HG02884 (cell line): ENCODE measurements around the gene NEK5.
"Not testable (repeated sequence)": the region's sequence is repeated elsewhere in the genome, so short reads cannot be mapped to it uniquely, and the experiment has no call there.

ENCODE experiments used
- ATAC-seq: cut with Tn5 transposase; IDR thresholded peaks from one replicate; pipeline ENCODE4 v1.9.1; 2021; ENCODE audit warnings: mild to moderate bottlenecking, moderate library complexity; ENCODE audit not compliant: unreplicated experiment

Gene NEK5

DNA sequence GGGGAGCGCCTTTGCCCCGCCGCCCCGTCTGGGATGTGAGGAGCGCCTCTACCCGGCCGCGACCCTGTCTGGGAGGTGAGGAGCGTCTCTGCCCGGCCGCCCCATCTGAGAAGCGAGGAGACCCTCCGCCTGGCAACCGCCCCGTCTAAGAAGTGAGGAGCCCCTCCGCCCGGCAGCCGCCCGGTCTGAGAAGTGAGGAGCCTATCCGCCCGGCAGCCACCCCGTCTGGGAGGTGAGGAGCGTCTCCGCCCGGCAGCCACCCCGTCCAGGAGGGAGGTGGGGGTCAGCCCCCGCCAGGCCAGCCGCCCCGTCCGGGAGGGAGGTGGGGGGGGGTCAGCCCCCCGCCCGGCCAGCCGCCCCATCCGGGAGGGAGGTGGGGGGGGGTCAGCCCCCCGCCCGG, 49.0 kb downstream of the NEK5 start:
- ATAC-seq = not testable (repeated sequence)

DNA sequence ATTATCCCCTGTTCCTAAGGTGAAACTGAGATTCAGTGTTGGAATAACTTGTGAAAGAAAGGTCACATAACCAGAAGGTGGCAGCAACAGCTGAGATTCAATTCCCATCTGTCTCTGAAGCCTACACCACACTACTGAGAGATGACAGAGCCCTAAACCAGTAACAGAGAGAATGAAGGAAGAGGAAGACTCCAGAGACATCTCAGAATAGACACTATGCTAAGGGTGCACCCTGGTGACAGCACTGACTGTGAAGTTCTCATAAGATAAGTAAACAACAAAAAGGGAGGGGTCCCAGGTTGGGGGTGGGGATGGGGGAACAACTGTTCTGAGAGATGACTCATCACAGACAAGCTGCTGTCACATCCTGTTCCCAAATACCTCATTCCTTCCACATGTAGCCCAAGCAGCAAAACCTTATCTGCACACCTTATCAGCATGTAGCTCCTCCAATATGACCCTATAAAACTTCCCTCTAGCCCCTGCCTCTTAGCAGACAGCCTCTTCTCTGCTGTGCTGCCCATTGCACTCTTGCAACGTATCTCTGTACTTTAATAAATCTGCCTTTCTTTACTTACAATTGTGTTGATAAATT, 57.8 kb downstream of the NEK5 start:
- no peak for ATAC-seq

DNA sequence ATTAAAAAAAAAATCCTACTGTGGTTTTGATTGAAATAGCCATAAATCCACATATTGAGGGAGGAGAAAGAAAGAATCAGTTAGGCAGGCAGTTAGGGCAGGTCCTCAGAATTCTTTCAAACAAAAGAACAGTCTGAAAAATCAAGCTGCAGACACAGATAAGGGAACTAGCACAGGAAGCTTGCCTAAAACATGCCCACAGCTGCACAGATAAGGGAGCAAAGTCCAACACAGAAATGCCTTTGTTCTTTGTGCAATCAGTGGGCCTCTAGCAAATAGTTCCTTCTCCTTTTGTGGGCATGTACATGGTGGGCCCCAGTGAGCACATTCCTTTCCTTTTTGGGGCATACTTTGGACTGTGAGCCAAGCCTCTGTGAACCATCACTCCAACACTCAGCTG, 61.6 kb downstream of the NEK5 start:
- no peak for ATAC-seq

DNA sequence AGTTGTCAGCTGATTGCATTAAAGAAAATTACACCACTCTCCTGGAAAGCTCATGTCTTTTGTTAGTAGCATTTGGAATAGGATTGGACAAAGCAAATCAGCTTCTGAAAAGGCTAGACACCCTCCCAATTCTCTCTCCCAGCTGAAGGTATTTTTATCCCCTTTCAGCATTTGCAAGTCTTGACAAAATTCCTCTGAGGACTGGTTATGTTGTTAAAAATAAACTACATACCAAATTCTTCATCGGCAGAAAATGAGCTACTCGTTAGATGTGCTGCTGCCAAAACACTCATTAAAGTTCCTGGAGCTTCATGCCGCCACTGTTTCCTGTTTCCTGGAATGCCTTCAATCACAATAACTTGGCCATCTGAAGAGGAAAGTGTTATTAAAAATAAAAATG, 67.3 kb downstream of the NEK5 start:
- ATAC-seq = no peak

DNA sequence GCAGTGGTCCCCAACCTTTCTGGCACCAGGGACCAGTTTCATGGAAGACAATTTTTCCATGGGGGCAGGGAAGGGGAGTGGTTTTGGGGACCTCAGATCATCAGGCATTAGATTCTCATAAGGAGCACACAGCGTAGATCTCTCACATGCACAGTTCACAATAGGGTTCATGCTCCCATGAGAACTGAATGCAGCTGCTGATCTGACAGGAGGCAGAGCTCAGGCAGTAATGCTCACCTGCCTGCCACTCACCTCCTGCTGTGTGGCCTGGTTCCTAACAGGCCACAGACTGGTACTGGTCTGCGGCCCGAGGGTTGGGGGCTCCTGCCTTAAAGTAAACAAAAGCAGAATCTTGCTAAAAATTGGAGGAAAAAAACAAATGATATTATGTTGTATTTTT, 67.8 kb downstream of the NEK5 start:
- ATAC-seq = not testable (repeated sequence)

DNA sequence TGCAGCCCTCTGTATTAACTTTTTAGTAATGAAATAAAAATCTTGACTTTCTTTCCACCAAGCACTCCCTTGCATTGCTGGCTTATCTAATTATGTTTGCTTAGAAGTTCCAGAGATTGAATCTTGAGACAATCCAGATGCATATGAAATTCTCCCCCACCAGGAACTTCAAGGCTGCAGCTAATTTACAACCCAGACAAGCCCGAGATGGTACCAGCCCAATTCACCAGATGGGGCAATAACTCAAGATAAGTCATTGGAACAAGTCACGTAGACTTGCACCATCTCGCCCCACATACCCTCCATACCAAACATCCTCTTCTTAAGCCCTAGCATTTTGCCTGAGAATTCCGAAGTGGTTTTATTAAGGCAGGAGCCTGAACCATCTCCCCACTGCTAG, 75.4 kb downstream of the NEK5 start:
- ATAC-seq = no peak

DNA sequence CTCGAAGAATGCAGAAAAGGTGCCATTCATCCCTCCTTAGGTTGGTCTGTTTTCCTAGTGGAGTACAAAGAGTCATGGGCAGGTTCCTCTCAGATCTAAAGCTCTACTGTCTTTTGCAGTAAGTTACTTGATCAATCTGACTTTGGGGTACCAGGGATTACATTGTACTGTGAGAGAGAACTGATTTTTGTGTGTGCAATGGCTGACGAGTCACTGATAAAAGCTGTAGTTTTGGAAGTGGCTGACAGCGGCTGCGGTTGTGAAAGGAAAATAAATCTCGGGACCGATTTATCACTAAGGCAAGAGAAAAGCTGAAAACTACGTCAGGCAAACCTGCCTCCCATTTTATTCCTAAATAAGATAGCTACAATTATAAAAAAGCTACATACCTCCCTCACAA, 77.5 kb downstream of the NEK5 start:
- ATAC-seq = no peak

DNA sequence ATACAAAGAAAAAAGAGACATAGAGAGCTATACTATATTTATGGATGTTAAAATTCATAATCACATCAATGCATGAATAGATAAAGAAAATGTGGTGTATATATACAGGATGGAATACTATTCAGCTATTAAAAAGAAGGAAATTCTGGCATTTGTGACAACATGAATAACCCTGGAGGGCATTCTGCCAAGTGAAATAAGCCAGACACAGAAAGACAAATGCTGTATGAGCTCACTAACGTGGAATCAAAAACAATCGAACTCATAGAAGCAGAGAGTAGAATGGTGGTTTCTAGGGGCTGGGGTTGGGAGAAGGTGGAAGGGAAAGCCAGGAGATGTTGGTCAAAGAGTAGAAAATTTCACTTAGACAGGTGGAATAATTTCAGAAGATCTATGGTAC, 80.4 kb downstream of the NEK5 start:
- ATAC-seq = no peak

DNA sequence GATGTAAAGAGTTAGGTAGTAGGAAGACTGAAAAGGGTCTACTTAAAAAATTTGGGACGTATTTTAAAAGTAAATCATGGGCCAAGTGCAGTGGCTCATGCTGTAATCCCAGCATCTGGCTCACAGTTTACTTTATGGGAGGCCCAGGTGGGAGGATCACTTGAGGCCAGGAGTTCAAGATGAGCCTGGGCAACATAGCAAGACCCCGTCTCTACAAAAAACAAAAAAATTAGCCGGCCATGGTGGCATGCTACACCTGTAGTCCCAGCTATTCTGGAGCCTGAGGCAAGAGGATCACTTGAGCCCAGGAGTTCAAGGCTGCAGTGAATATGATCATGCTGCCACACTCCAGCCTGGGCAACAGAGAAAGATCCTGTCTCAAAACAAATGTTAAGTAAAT, 81.4 kb downstream of the NEK5 start:
- ATAC-seq = no peak

DNA sequence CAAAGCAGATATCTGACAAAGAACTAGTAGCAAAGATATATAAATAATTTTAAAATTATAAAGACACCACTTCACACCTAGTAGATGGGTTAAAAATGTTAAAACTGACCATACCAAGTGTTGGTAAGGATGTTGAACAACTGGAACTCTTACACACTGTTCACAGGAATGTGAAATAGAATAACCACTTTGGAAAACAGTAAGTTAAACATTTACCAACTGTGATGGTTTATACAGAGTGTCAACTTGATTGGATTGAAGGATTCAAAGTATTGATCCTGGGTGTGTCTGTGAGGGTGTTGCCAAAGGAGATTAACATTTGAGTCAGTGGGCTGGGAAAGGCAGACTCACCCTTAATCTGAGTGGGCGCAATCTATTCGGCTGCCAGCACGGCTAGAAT, 85.2 kb downstream of the NEK5 start:
- ATAC-seq = no peak

DNA sequence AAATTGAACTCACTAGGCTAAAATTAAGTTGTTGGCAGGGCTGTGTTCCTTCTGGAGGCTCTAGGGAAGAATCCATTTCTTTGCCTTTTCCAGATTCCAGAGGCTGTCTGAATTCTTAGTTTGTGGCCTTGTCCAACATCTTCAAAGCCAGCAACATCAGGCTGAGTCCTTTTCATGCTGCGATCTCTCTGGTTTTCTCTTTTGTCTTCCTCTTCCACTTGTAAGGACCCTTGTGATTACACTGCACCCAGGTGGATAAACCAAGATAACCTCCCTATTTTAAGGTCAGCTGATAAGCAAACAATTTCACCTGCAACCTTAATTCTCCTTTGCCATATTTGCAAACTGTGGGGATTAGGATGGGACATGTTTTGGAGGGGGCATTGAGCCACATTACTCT, 92.8 kb downstream of the NEK5 start:
- ATAC-seq = no peak

DNA sequence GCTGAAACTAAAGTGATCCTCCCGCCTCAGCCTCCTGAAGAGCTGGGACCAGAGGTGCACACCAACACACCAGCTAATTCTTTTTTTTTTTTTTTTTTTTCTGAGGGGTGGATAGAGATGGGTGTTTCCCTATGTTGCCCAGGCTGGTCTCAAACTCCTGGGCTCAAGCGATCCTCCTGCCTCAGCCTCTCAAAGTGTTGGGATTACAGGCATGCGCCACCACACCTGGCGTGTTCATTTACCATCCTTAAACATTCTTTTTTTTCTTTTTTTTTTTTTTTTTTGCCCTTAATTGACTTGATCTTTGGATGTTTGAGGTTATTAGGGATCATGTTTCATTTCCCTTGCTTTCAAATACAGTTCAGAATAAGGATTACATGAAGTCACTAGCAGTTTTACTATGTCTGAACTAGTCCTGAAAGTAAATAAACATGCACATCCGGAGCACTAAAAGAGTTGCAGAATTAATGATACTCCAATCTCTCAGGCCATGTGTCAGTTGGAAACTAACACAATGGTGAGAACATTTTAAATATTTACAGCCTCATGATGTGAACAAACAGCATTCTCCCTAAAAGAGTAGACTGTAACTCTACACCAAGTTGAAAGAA, 94.2 kb downstream of the NEK5 start:
- ATAC-seq = no peak

DNA sequence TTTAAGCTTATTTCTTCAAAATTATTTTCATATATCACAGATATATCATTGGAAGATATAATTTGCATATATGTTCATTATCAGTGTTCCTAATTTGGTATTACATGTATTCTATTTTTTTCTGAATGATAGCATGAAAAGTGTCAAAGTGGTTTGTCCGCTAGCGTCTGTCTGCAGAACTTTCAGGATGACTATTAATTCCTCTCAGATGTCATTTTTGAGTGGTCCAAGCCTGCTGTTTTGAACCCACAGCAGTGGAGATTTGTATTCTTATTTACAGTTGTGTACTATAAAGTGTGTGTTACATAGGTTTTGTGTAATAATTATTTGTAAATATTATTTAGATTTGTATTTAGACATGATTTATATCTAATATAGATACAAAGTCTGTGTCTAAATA, 95.8 kb downstream of the NEK5 start:
- ATAC-seq = no peak

DNA sequence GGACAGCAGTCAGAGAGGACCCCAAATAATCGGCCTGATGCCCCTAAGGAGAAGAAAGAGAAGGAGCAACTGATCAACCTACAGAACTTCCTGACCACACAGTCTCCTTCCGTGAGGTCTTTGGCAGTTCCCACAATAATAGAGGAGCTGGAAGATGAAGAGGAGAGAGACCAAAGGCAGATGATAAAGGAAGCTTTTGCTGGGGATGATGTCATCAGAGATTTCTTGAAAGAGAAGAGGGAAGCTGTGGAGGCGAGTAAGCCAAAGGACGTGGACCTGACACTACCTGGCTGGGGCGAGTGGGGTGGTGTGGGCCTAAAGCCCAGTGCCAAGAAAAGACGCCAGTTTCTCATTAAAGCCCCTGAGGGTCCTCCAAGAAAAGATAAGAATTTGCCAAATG, 98.5 kb downstream of the NEK5 start:
- not testable (repeated sequence) for ATAC-seq

DNA sequence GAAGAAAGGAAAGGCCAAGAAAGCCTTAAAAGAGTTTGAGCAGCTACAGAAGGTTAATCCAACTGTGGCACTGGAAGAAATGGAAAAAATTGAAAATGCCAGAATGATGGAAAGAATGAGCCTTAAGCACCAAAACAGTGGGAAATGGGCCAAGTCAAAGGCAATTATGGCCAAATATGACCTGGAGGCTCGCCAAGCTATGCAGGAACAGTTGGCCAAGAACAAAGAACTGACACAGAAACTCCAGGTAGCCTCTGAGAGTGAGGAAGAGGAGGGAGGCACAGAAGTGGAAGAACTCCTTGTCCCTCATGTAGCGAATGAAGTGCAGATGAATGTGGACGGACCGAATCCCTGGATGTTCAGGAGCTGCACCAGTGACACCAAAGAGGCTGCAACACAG, 99.3 kb downstream of the NEK5 start:
- no peak for ATAC-seq

DNA sequence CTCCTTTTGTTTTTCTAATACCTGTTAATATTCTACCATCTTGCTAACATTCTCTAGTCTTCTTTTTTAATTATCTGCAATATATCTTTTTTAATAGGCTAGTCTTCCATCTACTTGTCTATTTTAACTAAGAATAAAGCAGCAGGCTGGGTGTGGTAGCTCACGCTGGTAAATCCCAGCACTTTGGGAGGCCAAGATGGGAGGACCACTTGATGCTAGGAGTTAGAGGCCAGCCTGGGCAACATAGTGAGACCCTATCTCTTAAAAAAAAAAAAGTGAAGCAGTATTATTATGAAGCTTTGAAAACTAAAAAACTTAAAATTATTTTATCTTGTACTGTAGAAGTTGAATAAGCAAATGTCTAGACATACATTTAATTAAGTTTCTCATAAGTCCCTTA, 101.0 kb downstream of the NEK5 start:
- ATAC-seq = no peak

DNA sequence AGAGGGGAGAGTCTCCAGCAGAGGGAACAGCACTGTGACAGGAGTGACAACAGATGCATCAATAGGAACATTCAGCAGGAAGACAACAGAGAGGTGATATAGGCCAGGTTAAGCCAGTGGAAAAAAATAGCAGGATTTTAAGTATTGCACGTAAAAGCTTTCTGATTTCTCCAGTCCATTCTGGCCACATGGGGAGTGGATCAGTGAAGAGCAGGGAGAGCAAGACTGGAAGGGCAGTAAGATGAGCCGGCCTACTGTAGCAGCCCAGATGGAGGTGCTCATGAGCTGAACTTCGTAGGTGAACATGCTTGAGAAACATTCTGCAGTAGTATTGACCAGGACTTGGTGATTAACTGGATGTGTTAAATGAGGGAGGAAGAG, 102.6 kb downstream of the NEK5 start:
- no peak for ATAC-seq

DNA sequence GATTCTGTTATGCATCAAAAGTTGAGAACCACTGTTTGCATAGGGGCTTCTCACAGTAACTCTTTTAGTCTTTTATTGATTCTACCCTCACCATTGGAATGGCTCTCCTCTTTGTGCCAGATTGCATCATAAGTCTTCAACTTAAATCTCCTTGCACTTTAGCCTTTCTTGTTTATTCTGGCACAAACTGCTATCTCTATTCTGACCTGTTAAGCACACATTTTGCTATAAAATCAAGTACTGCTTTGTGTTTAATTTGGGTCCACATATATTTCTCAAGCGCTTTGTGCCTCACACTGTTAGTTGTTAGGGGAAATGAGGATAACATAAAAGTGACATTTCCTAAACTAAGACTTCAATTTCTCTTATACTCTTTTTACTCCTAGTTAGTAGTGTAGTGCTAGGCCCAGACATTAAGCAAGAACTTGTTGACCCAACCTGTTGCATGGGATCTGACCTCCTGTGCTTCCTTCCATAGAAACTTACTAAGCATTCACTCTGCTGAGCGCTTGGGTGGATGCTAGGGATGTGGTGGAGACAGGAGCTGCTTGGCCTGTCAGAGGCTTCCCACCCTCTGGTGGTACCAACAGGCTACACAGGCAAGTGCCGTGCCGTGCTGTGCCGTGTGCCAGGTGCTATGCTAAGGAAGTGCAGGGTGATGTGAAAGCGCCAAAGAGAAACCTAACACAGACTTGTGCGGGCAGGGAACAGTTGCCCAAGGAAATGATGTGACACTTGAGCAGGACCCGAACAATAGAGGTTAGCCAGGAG, 103.2 kb downstream of the NEK5 start:
- no peak for ATAC-seq

DNA sequence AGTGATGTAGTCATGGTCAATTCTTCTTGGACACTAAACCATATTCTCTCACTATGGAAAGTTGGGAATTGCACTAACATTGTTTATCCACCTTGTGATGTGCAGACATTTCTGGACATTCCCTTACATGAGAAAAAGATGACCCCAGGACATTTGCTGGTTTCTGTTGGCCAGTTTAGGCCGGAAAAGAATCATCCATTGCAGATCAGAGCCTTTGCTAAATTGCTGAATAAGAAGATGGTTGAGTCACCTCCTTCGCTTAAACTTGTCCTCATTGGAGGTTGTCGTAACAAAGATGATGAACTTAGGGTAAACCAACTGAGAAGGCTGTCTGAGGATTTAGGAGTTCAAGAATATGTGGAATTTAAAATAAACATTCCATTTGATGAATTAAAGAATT, 104.4 kb downstream of the NEK5 start, which contains the start of gene UTP14C:
Gene UTP14C (plus strand): TSS at position 211 of the 400 bp plus-strand sequence. CDS start 4,114 bp downstream, outside the sequence.
- ATAC-seq = no peak

DNA sequence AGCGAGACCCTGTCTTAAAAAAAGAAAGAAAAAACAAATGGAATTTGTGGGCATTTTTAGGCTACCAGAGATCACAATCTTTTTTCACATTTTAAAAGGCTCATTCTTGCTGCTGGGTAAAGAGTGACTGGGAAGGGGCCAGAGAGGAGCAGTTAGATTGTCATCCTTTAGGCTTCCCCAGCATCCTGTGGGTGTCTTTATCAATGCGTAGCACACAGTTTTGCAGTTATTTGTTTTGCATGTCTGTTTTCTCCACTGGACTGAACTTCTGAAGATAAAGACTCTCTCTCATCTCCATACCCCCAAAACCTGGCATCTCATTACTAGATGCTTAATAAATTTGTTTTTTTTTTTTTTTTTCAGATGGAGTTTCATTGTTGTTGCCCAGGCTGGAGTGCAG, 106.5 kb downstream of the NEK5 start:
- no peak for ATAC-seq

DNA sequence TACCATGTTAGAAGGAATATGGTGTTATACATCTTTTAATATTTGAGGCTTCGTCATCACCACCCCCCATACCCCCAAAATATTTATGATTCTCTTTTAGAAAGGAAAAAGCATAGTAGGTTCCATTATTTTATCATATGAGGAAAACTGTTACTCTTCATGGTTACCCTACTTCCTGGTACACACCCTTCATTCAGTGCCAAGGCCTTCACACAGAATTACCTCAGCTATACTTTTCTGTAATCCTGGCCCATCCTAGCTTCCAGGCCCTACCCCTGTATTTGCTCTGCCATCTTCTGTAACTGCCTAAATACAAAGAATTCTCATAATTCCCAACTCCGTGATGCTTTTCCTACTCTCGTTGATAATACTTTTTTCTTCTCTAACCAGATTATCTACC, 108.7 kb downstream of the NEK5 start:
- no peak for ATAC-seq

DNA sequence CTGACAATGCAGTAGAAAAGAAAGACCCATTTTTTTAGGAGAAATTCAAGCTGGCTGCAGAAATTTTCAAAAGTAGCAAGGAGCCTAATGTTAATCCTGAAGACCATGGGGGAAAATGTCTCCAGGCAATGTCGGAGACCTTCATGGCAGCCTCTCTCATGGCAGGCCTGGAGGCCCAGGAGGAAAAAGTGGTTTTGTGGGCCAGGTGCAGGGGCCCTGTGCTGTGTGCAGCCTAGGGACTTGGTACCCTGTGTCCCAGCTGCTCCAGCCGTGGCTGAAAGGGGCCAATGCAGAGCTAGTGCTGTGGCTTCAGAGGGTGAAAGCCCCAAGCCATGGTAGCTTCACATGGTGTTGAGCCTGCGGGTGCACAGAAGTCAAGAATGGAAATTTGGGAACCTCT, 112.6 kb downstream of the NEK5 start:
- no peak for ATAC-seq

DNA sequence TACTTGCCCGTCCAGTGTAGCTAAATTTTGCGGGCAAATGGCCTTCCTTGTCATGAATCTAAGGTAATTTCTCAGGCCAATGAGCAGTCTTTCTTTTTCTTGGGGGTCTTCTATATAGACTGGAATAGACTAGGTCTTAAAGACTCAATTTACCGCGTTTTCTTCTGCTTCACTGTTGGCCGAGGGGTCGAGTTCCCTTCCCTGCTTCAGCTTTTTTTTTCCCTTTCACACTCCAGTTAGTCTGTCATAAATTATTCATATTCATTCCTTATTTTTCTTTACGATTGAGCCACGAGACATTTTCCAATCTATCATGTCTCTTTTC, 116.4 kb downstream of the NEK5 start:
- no peak for ATAC-seq
